GM23338 (cell line): Measurements from ENCODE around the gene BCAS3. TPM values are rescaled to one million over a fixed set of nuclear protein-coding genes. Genes with fewer than 3 reads are reported as not detected.

Experiments used
- ATAC-seq: fragments of 200-7000 bp; cut with Tn5 transposase; 3 replicates; pipeline ENCODE4 v1.9.1; 2020
- DNase-seq: peaks from one replicate; pipeline ENCODE4 v3.0.0-alpha.2; 2015; ENCODE audit warnings: low spot score
- H2AFZ ChIP-seq: fragments of 200-600 bp; sonication (generic); 2 replicates; pipeline ENCODE4 v1.8.0; 2016; ENCODE audit warnings: antibody characterized with exemption, mild to moderate bottlenecking, moderate library complexity
- H3F3A ChIP-seq: fragments of 200-600 bp; sonication (generic); replicated peaks from 2 replicates; pipeline ENCODE4 v1.8.0; 2017; ENCODE audit warnings: antibody characterized with exemption, mixed run types, low read depth
- H3K27ac ChIP-seq: fragments of 200-600 bp; sonication (generic); 2 replicates; pipeline ENCODE4 v1.6.1; 2016; ENCODE audit warnings: low read depth
- H3K27me3 ChIP-seq: fragments of 200-600 bp; sonication (generic); 2 replicates; pipeline ENCODE4 v1.8.0; 2016; ENCODE audit warnings: mild to moderate bottlenecking, mixed run types, moderate library complexity; ENCODE audit not compliant: insufficient read depth
- H3K36me3 ChIP-seq: fragments of 200-600 bp; sonication (generic); 2 replicates; pipeline ENCODE4 v1.8.0; 2016; ENCODE audit warnings: mild to moderate bottlenecking; ENCODE audit not compliant: insufficient read depth
- H3K4me1 ChIP-seq: fragments of 200-600 bp; sonication (generic); 2 replicates; pipeline ENCODE4 v1.8.0; 2016; ENCODE audit warnings: mild to moderate bottlenecking, moderate library complexity; ENCODE audit not compliant: insufficient read depth
- H3K4me2 ChIP-seq: fragments of 200-600 bp; sonication (generic); 2 replicates; pipeline ENCODE4 v1.7.1; 2017; ENCODE audit warnings: mixed run types
- H3K4me3 ChIP-seq: fragments of 200-600 bp; sonication (generic); 2 replicates; pipeline ENCODE4 v1.6.1; 2016; ENCODE audit warnings: mixed run types
- H3K79me2 ChIP-seq: fragments of 200-600 bp; sonication (generic); replicated peaks from 2 replicates; pipeline ENCODE4 v1.8.0; 2017; ENCODE audit warnings: mild to moderate bottlenecking; ENCODE audit not compliant: insufficient read depth
- H3K9me2 ChIP-seq: fragments of 200-600 bp; sonication (generic); 2 replicates; pipeline ENCODE4 v1.8.0; 2017; ENCODE audit not compliant: insufficient read depth
- H4K20me1 ChIP-seq: fragments of 200-600 bp; sonication (generic); replicated peaks from 2 replicates; pipeline ENCODE4 v1.8.0; 2017; ENCODE audit warnings: mild to moderate bottlenecking; ENCODE audit not compliant: insufficient read depth
- H3K27ac Mint-ChIP-seq: 2 replicates; pipeline ENCODE4 v1.8.0; 2020; ENCODE audit warnings: inconsistent platforms, mild to moderate bottlenecking, moderate library complexity, mixed read lengths
- H3K27me3 Mint-ChIP-seq: 3 replicates; pipeline ENCODE4 v1.8.0; 2022; ENCODE audit warnings: low read depth, mild to moderate bottlenecking, moderate library complexity, mixed read lengths, inconsistent platforms; ENCODE audit not compliant: insufficient read depth, poor library complexity
- H3K36me3 Mint-ChIP-seq: 3 replicates; pipeline ENCODE4 v1.8.0; 2021; ENCODE audit warnings: low read depth, mild to moderate bottlenecking, inconsistent platforms, moderate library complexity, mixed read lengths
- H3K4me1 Mint-ChIP-seq: 3 replicates; pipeline ENCODE4 v1.8.0; 2020; ENCODE audit warnings: mild to moderate bottlenecking, inconsistent platforms, mixed read lengths
- H3K4me3 Mint-ChIP-seq: 3 replicates; pipeline ENCODE4 v1.8.0; 2021; ENCODE audit warnings: moderate library complexity, mild to moderate bottlenecking, inconsistent platforms, mixed read lengths
- H3K9me3 Mint-ChIP-seq: 3 replicates; pipeline ENCODE4 v1.8.0; 2020; ENCODE audit warnings: moderate library complexity, mild to moderate bottlenecking, inconsistent platforms, mixed read lengths
- CREB1 ChIP-seq: fragments of 250-450 bp; sonication (Bioruptor Pico); IDR thresholded peaks from 2 replicates; pipeline ENCODE4 v1.5.0; 2020; ENCODE audit warnings: low read depth, mild to moderate bottlenecking, moderate library complexity
- CTCF ChIP-seq, 2 experiments: fragments of 200-600 bp in 1 of 2; sonication (generic) in 1 of 2; conservative IDR thresholded peaks; 2 replicates each; pipeline versions ENCODE4 v1.5.1 to v1.6.1; 2016 to 2017; ENCODE audit warnings: antibody characterized with exemption in 2 of 2, low read depth in 2 of 2, mild to moderate bottlenecking in 2 of 2, moderate library complexity in 1 of 2
- ETS1 ChIP-seq: IDR thresholded peaks from 2 replicates; pipeline ENCODE4 v1.6.1; 2016; ENCODE audit warnings: antibody characterized with exemption
- EZH2 ChIP-seq: fragments of 200-600 bp; sonication (generic); IDR thresholded peaks from one replicate; pipeline ENCODE4 v1.8.0; 2017; ENCODE audit warnings: antibody characterized with exemption, mild to moderate bottlenecking, low read depth; ENCODE audit not compliant: unreplicated experiment
- EZH2phosphoT487 ChIP-seq: fragments of 200-600 bp; sonication (generic); IDR thresholded peaks from one replicate; pipeline ENCODE4 v1.8.1; 2018; ENCODE audit warnings: antibody characterized with exemption; ENCODE audit not compliant: unreplicated experiment
- JUNB ChIP-seq: IDR thresholded peaks from one replicate; pipeline ENCODE4 v1.6.1; 2016; ENCODE audit warnings: antibody characterized with exemption; ENCODE audit not compliant: unreplicated experiment
- NANOG ChIP-seq: IDR thresholded peaks from 2 replicates; pipeline ENCODE4 v1.6.1; 2016; ENCODE audit warnings: antibody characterized with exemption, borderline replicate concordance
- POLR2AphosphoS5 ChIP-seq: IDR thresholded peaks from 2 replicates; pipeline ENCODE4 v1.6.1; 2016; ENCODE audit warnings: antibody characterized with exemption, low read depth
- REST ChIP-seq: IDR thresholded peaks from one replicate; pipeline ENCODE4 v1.6.1; 2018; ENCODE audit warnings: antibody characterized with exemption; ENCODE audit not compliant: unreplicated experiment
- STAT1 ChIP-seq: IDR thresholded peaks from one replicate; pipeline ENCODE4 v1.6.1; 2016; ENCODE audit warnings: antibody characterized with exemption; ENCODE audit not compliant: unreplicated experiment
- ZNF114 ChIP-seq: fragments of 250-450 bp; sonication (Bioruptor Pico); IDR thresholded peaks from 2 replicates; pipeline ENCODE4 v1.5.0; 2020; ENCODE audit warnings: mild to moderate bottlenecking, moderate library complexity
- ZNF331 ChIP-seq: fragments of 250-450 bp; sonication (Bioruptor Pico); IDR thresholded peaks from 2 replicates; pipeline ENCODE4 v1.5.0; 2020; ENCODE audit warnings: low read depth, mild to moderate bottlenecking, moderate library complexity
- ZNF462 ChIP-seq: fragments of 250-450 bp; sonication (Bioruptor Pico); IDR thresholded peaks from 2 replicates; pipeline ENCODE4 v1.5.0; 2020; ENCODE audit warnings: mild to moderate bottlenecking, moderate library complexity
- polyA plus RNA-seq: library from polyadenylated mRNA; unstranded; fragments of >200 nt; fragmentation: Nextera tagmentation; extraction: Ambion mirVana; gene quantifications from 2 replicates; pipeline ENCODE4 v1.2.1, GENCODE V29; 2016
- total RNA-seq: library from RNA; depleted of rRNA; stranded (reverse); fragments of >200 nt; shearing (Covaris generic); gene quantifications from 2 replicates; pipeline ENCODE4 v1.2.3, GENCODE V29; 2014

The BCAS3 gene
- total and polyA plus RNA-seq, 2 experiments from 2014 or later = 8.2 to 28.0 TPM

GRCh38 chr17:61429274-61429673, 751.6 kb downstream of the BCAS3 start:
- peaks cover 9% of the 10 kb centered on the region; the same call in 2 of the 3 replicates for H3K4me1 Mint-ChIP-seq
- TF ChIP-seq POLR2AphosphoS5 (no peak), NANOG (no peak), ZNF462 (CRISPR knock-in tag) (no peak), CREB1 (CRISPR knock-in tag) (no peak), ZNF331 (CRISPR knock-in tag) (no peak), EZH2 (no peak), EZH2phosphoT487 (no peak), REST (no peak), JUNB (no peak), ETS1 (no peak), ZNF114 (CRISPR knock-in tag) (no peak), STAT1 (no peak), CTCF (conservative IDR thresholded peaks at IDR 0.05; ENCODE audit: low read depth in 2 of 2) (no peak)
- Histone ChIP-seq H3K27ac (no peak overlapping the region), H3K36me3 (no peaks in the 10 kb centered on the region), H3K4me2 (no peak overlapping the region), H3K27me3 (no peaks in the 10 kb centered on the region), H4K20me1 (no peaks in the 10 kb centered on the region), H3K4me1 (no peaks in the 10 kb centered on the region), H3K9me2 (no peaks in the 10 kb centered on the region), H3K4me3 (no peak overlapping the region), H2AFZ (no peak overlapping the region), H3F3A (no peaks in the 10 kb centered on the region), H3K79me2 (no peaks in the 10 kb centered on the region)
- no peaks in the 10 kb centered on the region for H3K9me3 Mint-ChIP-seq
- H3K27ac Mint-ChIP-seq = no peak overlapping the region
- ATAC-seq (no peak), DNase-seq (no peak)
- no peaks in the 10 kb centered on the region for H3K36me3 Mint-ChIP-seq
- H3K27me3 Mint-ChIP-seq = peaks cover 7% of the 10 kb centered on the region
- no peak overlapping the region for H3K4me3 Mint-ChIP-seq
